Stimulated activated CD8-positive, alpha-beta memory T cell treated with anti-CD3 and anti-CD28 coated beads, Interleukin-7, amount 100 ng/mL, for 1 hour (primary cell): ENCODE measurements around the gene NINL.
A peak's percentile ranks its signal among the peaks of the same experiment; 100 is the strongest.

Experiments
- DNase-seq, 2 donors: peaks; one replicate each; pipeline ENCODE4 v3.0.0-alpha.2; 2020; ENCODE audit warnings: low read depth in 2 of 2

The NINL gene

GRCh38 chr20:25407311-25408169 lies 177.8 kb downstream of the NINL start, which contains the start of gene GINS1:
Gene GINS1 (plus strand): TSS chr20:25407673. CDS start chr20:25407821, 148 bp downstream.
- DNase-seq = peak; percentile 34 to 49
